Mucosa of gallbladder (tissue), 1 donor: ENCODE results near the gene EHBP1. TPM values are rescaled to one million over a fixed set of nuclear protein-coding genes. Genes with fewer than 3 reads are reported as not detected.

Source experiments
- DNase-seq: peaks from one replicate; pipeline ENCODE4 v3.0.0-alpha.2; 2020; ENCODE audit warnings: low spot score
- total RNA-seq: library from RNA; stranded (reverse); gene quantifications from one replicate; pipeline ENCODE4 v1.2.1, GENCODE V29; 2021
- donor health status: DM: no; HTN: no; CAD: no.

Gene EHBP1
- total RNA-seq, 1 donor from 2014 or later, result 101 TPM

DNA sequence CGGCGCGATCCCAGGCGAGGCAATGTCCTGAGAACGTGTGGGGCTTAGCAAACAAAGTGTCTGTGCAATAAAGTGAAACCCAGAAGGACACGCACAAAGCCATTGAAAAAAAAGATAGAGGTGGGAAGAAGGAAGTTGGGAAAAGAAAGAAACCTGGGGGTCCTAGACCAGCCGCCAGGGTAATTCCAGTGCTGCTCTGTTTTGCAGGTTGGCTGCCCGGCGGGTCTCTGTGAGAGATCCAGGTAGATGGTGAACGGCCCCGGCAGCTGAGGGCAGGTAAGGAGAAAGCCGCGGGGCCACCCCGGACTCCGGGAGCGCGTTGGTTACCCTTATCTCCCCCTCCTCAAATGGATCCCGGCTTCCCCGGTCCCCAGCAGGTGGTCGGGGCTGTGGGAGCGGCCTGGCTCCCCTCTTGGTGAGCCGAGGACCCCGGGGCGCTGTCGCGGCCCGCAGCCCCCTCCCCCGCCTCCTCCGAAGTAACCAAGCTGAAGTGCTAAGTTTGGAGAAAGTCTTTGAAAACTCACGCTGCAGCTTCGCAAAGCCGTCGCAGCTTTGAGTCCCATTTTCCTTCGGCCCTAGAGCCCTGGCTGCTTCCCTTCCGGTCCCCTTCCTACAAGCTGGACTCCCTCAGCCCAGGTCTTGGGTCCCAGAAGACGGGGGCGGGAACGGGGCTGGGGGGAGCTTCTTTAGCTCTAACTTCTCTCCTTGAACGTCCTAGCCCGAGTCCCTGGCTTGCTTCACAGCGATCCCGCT is 345.7 kb downstream of the EHBP1 start:
- DNase-seq, result no peak

DNA sequence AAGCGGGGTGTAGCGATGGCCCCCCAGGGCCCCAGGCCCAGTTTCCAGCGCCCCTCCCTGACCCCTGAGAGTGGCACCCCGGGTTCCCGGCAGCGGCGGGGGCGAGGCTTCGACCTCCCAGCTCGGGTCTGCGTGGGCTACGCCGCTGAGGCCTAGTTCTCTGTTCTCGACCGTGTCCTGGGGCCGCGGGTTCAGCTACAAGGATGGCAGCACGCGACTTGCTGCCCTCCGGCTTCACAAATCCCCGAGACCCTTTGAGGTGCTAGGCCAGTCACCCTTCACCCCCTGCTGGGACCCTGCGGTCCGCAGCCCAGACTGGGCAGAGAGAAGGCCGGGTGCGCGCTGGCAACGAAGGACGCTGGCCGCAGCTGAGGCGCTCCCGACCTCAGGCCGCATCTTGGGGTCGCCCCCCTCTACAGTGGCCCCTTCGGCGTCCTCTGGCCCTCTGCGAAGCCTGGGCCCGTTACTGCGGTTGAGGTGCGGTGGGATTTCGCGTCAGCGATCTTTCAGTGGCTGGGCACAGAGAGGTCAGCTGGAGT is 346.4 kb downstream of the EHBP1 start:
- no peak for DNase-seq

DNA sequence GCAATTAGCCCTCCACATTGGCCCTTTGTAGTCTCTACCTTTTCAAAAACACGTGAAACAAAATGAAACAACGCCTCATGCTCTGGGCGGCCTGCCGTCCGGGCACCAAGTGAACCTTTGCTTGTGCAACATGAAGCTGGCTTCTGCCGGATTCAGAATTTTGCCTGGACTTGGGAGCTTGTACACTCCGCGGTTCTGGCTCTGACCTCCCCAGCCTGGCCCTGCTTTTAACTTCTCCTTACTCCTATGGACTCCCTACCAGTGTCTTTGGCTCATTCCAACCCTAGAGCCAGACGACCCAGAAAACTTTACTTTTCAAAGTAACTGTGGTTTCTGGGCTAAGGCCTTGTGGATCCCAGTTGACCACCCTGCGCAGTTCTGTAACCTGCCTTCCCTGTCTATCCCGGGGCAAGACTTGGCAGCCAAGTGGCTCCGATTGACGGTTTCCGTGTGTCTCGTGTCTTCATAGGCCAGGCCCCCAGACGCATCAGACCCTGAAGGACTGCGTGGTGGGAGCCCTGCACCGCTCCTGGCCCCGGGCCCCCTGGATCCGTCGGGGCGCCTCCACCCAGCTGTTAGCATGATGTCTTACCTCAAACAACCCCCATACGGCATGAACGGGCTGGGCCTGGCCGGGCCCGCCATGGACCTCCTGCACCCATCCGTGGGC is 347.0 kb downstream of the EHBP1 start:
- DNase-seq, result no peak

DNA sequence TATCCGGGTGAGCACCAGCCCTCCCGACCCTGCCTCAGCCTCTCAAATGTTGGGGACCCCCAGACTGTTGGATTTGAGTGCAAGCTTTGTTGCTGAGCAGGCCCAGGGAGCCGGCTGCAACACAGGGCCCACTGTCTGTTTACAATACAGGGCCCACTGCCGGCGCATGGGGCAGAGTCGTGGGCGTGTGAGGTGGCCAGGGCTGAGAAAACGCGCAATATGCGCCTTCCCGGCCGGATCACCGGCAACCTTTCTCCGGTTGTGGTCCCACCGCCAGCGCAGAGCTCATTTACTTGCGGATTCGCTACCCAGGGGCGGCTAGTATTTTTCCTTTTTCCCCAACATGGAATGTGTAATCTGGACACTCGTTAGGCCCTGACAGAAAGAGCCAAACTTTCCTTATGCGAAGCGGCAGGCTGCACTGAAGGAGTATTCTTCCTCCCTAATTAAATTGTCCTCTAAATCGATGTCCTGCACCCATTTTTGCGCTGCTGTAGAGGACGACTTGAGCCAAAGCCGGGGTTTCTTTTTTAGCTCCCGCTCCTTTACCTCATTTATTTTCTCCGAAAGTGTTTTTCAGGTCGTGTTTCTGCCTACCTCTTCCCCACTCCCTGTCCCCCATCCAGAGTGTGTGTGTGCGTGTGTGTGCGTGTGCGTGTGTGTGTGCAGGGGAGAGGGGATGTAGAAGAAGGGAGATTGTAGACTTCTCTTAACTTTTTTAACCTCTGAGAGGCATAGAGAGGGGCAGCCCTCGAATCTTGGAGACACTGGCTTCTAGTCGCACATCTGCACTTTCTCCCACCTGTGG is 347.8 kb downstream of the EHBP1 start:
- DNase-seq, result no peak

DNA sequence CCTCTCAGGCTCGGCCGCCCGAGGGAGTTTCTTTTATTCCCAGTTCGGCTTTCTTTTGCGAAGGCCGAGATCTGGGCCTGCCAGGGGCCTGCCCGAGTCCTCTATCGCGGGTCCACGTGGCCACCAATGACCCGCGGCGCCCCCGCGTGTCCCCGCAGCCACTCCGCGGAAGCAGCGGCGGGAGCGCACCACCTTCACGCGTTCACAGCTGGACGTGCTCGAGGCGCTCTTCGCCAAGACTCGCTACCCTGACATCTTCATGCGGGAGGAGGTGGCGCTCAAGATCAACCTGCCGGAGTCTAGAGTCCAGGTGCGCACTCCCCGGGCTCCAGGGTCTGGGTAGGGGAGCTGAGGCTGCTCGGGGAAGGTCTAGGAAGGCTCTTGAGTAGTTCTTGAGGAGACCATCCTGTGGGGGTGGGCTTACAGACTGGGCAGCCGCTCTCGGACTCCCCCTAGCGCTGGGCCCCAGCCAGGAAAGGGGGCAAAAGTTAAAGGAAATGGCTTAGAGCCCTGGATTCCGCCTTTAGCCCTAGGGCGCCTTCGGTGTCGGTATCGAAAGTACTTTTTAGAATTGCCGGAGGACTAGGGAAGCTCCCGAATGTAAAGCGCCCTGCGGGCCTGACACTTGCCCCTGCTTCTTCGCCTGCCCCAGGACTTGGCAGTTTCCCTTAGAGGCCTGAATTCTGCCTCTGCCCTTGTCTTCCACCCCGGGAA is 348.5 kb downstream of the EHBP1 start:
- peak; percentile 16 for DNase-seq

DNA sequence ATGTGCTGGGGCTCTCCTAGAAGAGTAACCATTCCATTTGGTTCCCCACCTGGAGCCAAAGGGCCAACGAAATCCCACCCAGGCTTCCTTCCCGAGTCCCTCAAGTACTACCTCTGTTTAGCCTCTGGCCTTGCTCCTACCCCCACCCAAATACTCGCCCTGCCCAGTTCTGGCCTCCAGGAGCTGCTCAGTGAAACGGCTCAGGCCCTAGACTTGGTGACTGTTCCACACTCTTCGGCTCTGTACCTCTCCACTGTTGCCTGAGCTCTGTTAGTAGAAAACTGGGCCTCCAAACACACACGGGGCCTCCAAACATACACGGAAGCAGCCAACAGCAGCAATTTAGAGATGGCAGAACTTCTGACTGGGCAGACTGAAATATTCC is 349.3 kb downstream of the EHBP1 start:
- DNase-seq, result no peak

DNA sequence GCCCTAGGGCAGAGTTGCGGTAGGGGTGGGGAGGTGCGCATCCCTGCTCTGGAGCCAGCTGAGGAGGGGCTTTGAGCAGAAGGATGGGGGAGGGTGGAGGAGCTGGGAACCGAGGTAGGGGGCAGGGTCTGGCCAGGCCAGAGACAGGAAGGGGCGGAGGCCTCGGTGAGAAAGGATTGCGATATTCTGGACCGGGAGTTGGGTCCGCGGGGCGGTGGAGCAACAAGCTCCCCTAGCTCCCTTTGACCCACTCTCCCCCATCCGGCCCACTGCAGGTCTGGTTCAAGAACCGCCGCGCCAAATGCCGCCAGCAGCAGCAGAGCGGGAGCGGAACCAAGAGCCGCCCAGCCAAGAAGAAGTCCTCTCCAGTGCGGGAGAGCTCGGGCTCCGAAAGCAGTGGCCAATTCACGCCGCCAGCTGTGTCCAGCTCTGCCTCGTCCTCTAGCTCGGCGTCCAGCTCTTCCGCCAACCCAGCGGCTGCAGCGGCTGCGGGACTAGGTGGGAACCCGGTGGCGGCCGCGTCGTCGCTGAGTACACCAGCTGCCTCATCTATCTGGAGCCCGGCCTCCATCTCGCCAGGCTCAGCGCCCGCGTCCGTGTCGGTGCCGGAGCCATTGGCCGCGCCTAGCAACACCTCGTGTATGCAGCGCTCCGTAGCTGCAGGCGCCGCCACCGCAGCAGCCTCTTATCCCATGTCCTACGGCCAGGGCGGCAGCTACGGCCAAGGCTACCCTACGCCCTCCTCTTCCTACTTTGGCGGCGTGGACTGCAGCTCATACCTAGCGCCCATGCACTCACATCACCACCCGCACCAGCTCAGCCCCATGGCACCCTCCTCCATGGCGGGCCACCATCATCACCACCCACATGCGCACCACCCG is 350.0 kb downstream of the EHBP1 start:
- no peak for DNase-seq

DNA sequence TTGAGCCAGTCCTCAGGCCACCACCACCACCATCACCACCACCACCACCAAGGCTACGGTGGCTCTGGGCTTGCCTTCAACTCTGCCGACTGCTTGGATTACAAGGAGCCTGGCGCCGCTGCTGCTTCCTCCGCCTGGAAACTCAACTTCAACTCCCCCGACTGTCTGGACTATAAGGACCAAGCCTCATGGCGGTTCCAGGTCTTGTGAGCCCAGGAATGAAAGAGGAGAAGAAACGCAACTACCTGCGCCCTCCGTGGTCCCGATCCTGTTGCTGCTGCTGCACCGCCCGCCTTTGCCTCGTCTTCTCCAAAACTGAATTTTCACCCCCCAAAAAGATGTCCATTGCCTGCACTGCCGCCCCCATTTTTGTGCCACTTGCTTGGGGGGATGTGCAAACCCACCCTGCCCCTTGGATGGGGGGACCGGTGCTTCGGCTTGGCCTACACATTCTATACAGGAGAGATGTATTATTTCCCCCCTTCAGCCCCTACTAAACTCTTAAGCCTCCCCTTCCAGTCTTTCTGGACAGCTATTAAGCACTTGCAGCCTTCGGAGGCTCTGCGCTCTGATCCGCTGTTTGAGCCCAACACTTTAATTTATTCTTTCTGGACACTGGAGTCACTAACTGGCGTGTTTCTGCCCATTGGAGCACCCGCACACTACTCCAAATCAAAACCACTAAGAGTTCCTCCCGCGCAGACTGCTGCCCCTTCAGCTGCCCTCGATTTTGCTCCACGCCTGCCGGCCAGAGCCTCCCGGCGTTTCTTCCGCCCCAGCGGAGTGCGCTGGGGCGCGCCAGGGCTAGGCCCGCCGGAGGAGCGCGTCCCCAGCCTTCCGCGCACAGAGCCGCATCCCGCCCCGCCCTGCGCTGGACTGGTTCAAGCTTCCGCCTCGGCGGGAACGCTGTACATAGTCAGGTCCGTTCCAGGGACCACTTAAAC is 350.9 kb downstream of the EHBP1 start:
- no peak for DNase-seq

DNA sequence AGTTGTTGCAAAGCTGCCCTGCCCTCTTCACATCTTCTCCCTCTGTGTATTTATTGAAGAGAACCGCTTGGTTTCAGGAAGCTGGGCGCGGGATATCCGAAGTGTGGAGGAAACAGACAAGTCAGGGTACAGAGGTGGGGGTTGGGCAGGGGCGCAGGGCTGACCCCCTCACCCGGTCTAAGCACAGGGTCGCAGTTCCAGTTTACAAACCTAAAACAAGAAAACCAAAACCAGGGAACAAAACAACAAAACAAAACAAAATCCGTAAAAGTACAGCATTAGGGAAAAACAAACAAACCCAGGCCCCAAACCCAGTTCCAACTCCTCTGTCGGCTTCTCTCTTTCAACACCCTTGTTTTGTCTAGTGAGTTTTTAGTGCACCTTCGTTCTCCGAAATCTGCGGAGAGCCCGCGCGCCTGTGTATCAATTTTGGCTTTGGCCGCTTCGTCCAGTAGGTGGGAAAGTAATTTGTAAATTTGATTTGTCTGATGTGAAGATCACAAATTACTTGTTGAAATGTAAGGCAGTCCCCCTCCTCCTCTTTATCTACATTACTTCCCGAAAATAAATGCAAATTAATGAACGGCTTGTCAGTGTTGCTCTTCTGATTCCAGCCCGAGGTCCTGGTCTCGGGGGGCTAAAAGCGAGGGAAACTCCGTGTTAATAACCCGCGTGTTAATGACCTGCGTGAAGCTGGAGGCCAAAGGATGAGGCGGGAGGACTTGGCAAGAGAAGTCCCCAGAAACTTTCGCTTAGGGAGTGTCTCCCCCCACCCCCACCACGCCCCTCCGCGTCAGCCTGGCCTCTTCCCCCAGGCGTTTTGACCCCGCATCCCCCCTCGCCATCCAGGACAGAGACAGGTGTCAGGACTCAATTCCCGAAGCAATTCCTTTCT is 352.0 kb downstream of the EHBP1 start:
- no peak for DNase-seq

DNA sequence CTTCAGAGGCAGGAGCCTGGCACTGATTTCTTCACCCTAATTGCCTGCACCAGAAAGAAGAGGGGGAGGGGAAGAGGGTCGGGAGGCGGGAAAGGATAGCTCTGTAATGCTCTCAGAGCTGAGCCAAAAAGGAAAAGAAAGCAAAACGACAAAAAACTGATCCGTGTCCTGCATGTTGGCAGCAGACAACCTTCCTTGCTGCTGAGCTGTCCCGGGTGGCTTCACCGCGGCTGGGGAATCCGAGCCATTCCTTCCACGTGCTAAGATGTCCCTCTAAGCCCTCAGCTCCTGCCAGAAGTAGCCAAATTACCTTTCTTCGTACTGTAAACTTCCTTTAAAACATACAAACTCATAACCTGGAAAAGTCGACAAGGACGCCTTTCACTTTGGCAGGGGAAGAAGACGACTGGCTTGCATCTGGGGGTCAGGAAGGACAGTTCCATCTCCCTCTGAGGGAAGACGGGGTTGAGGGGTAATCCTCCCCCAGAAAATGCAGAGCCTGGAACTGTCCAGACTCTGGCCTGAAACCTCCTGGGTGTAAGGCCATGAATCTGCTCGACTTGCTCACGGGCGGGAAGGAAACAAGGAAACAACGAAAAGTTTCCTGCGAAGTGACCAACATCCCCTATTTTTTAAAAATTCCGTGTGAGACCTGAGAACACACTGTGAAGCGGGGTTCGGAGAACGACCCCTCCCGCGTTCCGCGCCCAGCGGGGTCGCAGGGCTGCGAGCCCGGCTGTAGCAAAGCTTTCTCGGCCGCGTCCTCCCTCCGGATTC is 352.8 kb downstream of the EHBP1 start:
- DNase-seq, result no peak

DNA sequence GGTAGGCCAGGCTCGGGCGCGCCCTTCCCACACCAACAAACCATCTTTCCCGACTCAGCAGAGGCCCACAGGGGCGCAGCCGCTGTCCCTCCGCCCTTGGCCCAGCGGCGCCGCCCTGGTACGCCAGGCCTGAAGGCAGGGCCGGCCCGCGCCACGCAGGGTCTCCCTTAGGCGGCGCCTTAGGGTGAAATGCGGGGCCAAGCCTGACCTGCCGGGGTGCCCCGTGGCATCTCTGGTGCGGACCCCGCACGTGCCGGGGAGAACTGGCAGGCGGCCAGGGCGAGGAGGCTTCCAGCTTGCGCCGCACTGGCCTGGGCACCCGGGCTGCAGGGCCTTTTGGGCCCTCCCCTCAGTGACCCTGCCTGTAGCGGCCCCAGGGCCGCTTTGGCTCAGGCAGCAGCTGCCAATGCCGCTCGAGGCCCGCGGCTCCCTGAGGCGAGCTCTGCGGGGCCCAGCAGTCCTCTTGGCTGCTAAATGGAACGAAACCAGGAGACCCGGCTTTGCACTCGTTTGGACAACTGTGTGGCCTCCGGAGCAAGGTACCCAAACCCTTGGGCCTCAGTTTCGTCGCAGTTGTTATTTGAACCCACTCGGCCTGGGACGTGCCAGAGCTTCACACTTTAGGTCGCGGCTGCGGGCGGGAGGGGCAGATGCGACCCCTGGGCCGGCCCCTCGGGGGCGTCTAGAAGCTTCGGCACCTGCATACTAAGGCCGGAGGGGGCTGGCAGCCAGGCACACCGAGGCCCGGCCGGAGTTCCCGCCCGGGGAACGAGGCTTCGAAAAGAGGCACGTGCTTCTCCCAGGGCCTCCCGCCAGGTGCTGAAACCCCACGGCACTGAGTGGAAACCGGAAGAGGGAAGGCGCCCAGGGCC is 353.6 kb downstream of the EHBP1 start:
- no peak for DNase-seq

DNA sequence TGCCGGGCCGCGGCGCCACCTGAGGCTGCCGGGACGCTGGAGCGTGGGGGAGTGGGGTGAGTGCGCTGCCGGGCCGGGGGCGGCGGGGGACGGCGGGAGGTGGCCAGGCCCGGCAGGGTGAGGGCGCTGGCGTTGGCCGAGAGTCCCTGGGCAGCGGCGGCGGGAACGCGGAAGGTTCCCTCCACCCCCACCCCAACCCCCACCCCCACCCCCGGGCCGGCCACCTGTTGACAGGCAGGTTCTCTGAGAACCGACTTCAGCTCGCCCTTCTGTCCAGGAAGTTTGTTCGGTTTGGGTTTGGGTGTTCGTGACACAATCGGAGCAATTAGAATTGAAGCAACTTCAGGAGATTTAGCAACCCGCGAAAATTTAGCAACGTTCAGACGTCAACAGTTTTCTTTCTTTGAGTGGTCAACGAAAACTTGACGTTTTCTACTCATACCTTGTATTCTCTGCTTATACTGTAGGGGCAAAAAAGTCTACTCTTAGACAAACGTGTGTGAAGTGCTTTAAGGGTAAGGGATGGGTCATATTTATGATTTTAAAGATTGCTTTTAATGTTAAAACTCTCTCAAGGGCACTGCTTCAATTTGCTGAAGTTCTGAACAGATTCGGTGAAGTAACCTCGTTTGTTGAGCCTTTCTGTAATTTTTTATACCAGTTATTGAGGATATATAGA is 354.4 kb downstream of the EHBP1 start:
- DNase-seq, result no peak

DNA sequence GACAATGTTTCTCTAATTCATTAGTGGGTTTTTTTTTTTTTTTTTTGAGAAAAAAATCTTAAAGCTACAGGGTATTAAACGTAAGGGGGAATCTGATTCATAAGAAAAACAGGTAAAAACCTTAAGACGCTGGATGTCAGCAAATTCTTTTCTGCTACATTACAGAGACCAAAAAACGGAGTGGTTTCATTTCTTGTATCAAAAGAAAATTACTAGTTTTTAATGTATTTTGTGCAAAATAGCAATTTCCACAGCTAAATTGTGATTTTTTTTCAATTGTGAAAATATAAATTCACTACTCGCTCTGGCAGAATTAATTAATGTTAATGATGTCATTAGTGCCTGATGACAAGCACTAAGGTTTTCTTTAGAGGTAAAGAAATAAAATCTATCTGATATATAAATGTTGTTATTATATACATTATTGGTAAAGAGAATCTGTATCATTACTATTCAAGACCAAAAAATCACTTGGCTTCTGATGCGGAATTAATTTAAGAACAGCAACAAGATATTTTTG is 355.0 kb downstream of the EHBP1 start:
- DNase-seq, result no peak

DNA sequence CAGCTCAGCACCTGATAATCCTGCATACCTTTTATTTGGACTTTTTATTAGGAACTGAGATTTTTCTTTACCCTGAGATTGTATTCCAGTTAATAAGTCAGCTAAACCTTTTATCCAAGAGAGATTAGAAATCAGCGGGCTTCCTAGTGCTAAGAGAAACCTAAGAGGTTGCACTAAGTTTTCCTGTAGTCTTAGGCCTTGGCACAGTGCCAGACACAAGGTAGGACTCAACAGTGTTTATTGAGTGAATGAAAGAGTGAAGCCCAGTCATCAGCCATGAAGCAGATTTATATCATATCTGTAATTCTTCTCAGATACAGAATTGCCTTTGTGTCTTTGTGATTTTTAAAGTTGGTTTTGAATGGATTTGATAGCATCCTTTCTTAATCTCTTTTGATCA is 358.7 kb downstream of the EHBP1 start:
- no peak for DNase-seq

DNA sequence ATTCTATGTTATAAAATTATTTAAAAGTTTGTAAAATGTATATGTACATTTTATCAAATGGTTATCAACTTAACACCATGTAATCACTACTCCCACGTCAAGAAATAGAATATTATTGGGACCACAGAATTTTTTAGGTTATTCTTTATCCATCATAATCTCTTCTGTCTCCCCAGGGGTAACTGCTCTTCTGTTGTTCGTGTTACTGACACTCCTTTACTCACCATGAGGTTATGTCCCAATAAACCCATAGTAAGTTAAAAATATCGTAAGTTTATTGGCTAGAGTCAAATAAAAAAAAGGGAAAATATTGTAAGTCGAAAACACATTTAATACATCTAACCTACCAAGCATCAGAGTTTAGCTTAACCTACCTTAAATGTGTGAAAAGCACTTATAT is 359.1 kb downstream of the EHBP1 start:
- no peak for DNase-seq

DNA sequence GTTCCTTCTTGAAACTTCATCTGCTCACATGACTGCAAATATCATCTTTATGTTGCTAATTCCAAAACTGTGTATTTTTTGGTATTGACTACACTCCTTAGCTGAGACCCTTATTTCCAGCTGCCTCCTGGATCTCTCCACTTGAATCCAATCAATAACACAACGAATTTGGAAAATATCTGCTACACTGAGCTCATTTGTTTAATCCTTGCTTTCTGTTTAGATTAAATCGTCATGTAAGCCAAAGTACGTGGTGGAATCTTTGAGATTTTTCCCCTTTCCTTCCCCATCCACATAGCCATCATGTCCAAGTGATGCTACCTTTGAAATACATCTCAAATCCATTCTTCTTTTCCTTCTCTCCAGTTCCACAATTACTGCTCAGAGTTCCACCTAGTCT is 360.8 kb downstream of the EHBP1 start:
- no peak for DNase-seq
